ENCODE results near the gene CRABP1.

CRABP1 gene

DNA sequence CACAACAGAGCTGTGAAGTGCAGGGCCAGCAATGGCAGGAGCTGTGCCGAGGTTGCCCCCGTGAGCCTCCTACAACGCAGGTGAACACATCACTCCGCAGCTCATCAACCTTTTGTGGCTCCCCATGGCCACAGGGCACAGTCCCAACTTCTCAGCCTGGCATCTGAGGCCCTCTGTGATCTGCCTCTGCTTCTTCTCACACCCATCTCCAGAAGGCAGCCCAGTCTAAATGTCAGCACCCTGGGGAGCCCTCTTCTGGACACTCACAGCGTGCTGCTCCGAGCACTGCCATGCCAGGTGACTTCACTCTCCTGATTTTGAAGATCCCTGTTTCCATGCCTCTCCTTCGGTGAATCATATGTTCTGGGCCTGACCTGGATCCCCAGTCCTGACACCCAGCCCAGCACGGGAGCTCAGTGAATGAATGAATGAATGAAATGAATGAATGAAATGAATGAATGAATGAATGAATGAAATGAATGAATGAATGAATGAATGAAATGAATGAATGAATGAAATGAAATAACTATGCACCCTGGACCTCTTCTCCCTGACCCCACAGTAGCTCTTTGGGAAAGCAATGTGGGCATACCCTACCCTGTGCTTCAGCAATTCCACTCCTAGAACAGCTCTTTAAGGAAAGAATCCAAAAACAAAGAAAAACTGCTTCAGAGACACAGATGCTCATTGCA, 22.9 kb upstream of the CRABP1 start:
- DNase-seq (ENCODE audit: low spot score) = peak; percentile 26

DNA sequence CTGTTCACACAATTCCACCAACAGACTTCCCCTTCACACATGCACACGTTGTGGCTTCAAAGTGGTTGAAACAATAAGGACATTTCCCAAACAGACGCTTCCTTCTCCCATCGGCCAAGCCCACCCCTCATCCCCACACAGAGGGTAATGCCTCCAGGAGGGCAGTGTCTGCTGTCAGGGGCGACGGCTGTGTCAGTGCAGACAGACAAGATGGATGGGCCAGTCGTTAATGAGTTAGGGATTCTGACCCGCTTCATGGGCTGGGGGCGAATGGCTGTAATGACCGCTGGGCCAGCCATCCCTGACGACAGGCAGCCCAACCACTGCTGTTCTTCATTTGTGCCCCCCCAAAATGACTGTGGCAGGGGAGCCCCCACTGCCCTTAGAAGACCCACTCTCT, 20.6 kb upstream of the CRABP1 start:
- DNase-seq (ENCODE audit: low spot score) = no peak

DNA sequence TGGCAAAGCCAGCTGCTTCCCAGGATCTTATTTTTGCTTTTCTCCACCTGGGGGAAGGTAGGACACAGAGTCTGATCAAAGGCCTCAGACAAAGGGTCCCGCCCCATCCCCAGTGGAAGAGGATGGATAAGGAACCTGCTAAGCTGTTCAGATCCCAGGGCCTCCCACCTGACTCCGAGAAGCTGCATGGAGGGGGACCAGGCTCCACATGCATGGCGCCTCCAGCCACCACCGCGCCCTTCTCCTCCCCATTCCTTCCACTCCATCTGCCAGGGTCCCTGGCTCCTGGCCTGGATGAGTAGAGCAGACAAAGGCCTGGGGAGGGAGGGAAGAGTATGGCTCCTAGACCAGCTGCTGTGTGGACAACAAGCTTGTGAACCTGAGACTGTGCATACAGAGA, 20.0 kb upstream of the CRABP1 start:
- DNase-seq (ENCODE audit: low spot score) = no peak

DNA sequence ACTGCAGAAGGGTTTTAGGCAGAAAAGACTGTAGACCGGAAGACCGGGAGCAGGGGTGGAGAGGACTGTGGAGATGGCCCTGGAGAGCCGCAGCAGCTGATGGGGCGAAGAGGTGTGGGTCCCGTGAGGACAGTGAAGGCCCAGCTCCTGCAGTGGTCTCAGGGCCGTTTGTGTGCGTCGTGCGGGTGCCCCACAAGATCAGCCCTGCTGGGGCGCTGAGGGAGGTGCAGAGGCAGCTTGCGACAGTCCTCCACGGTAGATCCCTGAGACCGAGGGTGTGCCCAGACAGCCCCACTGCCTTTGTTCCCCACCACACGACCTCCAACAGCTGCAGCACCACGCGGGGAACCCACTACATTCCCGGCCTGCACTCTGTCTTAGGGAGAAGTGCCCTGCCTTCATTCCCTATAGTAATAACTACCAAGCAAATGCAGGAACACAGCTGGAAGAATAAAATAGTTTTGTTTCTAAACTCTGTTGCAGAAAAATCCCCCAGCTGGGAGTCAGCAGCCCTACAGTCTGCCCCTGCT, 19.0 kb upstream of the CRABP1 start:
- DNase-seq (ENCODE audit: low spot score) = no peak

DNA sequence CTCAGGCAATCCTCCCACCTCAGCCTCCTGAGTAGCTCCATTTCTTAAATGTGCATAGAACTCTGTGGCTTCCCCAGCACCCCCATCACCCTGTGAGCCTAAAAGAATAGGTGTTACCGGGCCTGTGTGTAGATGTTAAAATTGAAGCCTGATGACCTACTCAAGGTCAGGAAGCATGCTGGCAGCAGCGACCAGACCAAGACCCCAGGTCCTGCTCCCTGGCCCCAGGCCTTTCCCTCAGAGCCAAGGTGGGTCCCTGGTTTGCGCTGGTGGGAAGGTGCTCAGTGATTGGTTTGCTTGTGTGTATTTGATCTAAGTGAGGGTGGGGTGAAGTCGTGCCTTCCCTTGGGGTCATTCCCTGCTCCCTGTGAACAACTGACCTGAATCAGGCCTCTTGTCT, 18.4 kb upstream of the CRABP1 start:
- no peak for DNase-seq (ENCODE audit: low spot score)

DNA sequence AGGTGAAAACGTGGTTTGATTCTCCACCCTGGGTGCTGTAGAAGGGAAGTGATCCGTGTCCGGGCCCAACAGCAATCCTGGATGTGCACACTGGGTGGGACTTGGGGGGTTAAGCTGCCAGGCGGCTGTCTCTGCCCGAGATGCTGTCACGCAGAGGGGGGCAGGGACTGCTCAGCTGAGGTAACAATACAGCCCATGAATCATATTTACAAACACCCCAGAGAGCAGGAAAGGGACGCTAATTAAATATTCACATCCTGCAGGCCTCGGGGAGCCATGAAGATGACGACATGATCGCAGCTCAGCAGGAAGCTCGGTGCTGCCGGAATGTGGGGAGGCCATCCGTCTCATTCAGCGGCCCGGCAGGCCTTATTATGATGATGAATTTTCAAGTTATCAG, 17.9 kb upstream of the CRABP1 start:
- DNase-seq (ENCODE audit: low spot score) = no peak

DNA sequence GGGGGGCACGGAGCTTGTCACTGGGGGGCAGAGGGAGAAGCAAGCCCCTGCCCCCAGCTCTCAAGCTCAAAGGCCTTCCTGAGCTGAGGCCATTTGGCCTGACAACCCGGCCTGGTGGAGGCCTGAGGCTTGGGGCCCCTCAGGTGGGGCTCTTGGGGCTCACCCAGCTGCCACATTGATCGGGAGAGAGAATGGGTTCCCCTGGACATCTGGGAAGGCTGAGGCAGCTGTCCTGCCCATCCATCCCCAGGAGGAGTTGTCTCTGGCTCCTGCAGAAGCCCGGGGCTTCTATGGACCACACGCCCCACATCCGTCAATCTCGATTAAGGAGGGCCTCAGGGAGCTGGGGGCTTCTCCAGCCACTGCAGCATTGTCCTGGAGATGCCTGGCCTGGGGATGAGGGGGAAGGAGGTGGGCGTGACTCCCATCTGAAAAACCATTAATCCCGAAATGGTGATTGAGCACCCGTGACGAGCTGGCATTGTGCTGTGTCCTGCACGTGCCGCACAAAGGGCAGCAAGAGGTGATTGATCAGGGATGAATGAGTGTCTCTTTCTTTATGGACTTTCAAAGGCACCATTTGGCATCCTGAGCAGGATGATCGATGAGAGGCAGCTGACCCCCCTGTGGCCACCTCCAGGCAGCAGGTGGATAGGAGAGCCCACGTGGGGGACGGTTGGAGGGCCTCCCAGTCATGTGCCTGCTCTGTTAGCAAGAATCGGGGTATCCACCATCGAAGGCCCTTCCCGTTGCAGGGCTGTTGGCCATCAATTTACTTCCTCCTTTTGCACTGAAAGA, 17.2 kb upstream of the CRABP1 start:
- no peak for DNase-seq (ENCODE audit: low spot score)

DNA sequence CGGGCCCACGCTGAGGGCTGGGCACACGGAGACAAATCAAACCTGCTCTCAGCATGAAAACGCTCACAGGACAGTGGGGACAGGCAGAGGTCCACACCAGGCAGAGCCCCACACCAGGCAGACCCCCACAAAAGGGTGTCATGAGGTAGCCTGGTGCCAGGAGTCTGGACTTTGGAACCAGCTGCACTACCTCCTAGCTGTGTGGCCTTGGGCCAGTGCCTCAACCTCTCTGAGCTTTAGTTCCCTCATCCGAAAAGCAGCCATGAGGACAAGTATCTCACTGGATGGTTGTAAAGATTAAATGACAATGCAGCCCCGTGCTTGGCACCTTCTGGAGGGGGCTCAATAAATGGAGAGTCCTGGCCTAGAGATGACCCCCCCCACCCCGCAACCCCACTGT, 16.5 kb upstream of the CRABP1 start:
- no peak for DNase-seq (ENCODE audit: low spot score)

DNA sequence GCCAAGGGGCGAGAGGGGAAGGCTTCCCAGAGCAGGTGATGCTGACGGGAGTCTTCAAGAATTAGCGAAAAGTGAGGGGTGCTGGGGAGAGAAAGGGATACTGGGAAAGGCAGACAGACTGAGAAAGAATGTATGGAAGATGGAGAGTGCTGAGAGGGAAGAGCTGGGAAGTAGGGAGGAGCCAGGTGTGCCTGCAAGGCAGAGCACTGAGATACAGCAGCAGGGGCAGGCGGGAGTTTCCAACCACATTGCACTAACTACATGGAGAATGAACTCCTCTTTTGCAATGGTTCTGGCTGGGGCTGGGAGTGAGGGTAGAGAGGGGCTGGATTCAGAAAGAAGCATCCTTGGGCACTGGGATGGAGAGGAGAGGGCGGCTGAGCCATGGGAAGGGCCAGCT, 16.0 kb upstream of the CRABP1 start:
- DNase-seq (ENCODE audit: low spot score) = no peak

DNA sequence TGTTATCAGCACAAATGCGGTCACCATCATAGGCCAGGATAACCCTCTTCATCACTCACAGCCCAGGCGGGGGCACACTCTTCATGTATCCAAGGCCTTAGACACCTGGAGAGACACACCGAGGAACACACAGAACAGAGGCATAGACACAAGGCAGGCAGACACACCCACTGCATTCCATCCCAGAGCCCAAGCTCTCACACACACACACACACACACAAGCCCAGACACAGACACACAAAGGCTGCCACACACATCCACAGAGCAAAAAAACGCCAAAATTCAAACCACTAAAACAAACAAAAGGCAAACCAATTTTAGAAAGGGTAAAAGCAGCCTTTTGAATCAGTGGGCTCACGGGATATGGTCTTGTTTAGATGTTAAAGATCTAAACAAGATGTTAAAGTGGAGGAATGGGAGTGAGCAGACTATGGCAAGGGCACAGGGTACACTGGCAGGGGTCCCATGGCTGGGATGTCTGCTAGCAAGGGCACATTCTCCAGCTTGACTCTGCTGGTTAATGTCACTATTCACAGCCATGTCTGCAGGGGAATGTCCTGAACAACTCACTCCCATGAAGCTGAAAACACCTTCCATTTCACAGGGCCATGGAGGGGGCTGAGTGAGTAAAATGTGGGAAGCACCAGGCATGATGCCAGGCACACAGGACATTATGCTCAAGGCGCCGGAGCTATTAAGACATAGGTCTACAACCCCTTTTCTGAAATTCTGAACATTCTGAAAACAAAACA, 14.9 kb upstream of the CRABP1 start:
- DNase-seq (ENCODE audit: low spot score) = no peak

DNA sequence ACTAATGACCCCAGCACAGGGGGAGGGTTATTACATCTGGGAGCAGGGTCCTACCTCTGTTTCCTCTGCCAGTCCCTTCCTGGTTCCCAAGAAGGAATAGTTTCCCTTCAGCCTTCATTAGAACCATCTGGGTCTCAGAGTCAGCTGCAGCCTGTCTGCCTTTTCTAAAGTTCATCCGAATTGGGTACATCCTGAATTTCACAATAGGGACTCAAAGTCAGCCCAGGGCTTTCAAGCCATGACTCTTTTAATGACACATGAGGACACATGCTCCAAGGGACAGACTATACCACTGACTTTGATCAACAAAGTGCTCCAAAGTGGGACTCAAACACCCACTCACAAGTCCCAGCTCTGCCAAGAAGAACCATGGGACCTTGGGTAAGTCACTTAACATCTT, 12.7 kb upstream of the CRABP1 start:
- DNase-seq (ENCODE audit: low spot score) = no peak

DNA sequence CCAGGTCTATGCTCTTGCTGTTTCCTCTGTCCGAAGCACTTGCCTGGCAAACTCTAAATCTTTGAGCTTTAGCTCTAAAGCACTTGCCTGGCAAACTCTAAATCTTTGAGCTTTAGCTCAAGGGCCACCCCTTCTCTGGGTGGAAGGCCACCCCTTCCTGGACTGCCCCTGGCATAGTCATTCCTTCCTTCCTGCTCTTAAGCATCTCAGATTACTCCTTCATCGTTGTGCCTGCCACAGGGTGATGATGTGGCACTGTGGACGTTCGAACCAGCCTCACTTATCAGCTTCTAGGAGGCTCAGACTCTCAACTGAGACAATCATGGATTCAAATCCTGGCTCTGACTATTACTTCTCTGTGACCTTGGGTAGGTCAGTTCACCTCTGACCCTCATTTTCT, 10.5 kb upstream of the CRABP1 start:
- no peak for DNase-seq (ENCODE audit: low spot score)

DNA sequence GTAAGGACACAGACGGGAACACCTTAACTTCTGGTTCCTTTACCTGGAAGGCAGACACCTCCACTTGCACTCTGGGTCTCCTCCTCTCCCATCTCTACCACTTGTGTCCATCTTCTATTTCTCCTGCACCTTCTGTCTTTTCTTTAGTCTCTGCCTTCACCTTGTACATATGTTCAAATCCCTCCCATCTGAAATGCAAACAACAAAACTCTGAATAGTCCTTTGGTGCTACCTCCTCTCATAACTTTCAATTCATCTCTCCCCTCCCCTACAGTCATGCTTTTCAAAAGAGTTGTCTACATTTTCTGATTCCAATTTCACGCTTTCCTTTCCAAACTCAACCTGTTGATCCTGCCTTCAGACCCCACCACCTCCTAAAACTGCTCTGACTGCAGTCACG, 5.3 kb upstream of the CRABP1 start:
- no peak for DNase-seq (ENCODE audit: low spot score)

DNA sequence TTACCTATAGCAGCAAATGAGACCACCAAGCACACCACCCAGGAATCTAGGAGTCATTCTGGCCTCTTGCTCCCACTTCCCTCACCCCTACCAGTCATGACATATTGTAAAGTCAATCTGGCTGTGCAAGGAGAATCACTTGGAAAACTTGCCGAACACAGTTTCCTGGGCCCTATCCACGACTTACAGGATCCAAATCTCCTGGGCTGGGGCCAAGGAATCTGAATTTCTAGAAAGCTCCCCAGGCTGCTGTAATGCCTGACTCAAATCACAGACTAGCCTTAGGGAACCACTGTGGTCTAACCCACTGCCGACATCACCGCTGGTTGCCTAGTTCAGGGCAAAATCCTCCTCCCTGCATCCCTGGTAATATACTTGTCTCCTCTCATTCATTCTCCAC, 4.2 kb upstream of the CRABP1 start:
- no peak for DNase-seq (ENCODE audit: low spot score)

DNA sequence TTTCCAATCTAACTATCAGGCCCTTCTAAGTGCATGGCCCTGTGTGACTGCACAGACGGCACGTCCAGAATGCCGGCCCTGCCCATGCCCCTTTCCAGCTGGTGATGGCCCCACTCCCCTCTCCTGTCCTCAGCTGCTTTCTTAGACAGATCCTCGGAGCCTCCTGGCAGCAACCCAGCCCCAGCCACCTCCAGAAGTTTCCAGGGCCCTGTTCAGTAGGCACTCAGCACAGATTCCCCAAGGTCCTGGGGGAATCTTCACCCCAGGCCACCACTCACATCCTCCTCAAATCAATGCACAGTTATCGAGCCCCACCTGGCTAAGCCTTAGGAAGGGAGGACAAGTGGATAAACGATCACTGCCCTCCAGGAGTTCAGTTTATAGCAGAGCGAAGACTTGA, 1.4 kb upstream of the CRABP1 start:
- no peak for DNase-seq (ENCODE audit: low spot score)

DNA sequence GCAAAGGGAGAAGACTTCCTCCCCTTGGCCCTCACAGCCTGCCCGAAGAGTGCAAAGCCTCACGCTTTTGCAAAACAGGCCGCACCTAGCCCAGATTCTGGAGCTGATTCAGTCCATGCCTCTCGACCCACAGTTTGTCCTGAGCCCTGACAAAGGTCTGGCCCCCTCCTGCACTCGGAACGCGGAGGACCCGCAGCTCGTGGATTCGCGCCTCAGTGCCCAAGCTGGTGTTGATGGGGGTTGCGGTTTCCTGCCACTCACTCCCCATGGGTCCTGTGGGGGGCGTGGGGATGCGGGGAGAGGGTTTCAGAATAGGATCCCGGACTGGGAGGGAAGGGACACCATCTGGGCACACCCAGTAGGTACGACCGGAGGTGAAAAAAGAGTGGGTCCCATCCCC, 594 bp upstream of the CRABP1 start:
- DNase-seq (ENCODE audit: low spot score) = no peak

DNA sequence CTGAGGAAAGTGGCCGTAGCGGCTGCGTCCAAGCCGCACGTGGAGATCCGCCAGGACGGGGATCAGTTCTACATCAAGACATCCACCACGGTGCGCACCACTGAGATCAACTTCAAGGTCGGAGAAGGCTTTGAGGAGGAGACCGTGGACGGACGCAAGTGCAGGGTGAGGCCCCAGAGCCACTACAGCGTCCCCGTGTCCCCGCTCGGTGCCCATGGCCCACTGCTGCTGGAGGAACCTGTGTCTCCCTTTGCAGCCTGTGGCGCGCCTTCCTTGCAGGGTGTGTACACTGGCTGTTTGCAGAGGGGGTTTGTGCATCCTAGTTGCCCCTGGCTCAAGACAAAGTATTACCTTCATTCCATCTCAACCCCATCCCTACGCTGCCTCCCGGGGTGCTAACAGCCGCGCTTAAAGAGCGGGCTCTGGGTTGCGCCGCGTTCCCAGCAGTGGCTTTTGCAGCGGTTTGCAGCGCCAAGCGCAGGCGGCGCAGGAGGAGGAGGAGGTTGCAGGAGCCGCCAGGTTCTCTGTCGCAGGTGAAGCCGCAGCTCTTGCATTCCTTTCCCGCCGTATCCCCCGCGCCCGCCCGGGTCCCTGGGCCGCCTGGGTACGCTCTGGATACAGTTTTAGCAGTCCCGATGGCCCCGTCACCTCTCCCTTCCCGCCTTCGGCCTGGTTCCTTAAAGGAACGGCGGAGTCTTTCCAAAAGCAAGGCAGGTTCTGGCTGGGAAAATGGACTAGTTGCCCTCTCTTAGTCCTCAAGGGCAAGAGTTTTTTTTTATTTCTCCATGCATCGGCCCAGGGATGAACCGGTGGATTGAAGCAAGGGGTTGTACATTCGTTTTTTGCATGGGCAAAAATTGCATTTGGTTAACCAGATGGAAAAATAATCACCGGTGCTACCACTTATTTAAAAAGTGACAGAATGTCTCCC, 1.2 kb downstream of the CRABP1 start:
- DNase-seq (ENCODE audit: low spot score) = no peak

DNA sequence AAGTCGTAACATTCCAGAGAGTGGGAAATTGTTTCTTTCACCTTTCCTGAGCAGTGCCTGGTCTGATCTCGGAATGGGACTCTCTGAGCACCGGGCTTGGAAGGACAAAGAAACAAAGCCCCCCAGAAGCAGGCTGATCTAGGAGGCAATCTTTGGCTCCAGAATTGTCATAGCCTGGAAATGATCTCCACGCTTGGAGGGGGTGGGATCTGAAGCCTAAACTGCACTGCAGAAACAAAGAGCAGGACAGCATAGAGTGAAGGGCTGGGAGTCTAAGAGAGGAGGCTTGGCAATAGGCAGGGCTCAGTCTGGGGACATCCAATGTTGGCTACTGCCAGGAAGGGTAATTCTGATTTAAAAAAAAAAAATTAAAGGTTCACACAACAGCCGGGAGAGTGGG, 1.9 kb downstream of the CRABP1 start:
- DNase-seq (ENCODE audit: low spot score) = no peak

DNA sequence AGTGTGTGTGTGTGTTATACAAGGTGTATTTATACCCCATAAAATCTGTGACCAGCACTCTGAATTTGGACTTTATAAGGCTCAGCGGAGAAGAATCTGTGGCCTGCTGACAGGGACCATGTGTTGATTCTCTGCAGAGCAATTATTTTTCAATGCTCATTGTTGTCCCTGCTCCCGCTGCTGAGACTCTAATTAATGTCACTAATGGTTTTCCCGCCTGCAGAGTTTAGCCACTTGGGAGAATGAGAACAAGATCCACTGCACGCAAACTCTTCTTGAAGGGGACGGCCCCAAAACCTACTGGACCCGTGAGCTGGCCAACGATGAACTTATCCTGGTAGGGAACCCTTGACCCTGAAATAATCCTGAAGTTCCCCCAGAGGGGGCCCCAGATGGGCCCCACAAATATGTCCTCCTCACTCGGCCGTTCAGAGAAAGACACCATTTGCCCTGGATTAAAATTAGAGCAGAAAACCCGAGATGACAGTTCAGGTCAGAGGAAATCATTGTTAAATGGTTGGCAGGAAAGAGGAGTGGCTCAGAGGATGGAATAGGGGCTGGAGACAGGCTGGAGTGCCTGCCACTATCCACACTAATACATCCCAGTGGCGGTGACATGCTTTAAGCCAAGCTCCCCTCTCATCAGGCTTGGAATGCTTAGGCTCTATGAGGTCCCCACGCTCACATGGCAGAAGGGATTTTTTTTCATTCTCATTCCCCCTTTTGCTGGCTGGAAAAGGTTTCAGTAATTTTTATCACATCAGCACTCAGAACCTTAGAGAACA, 3.3 kb downstream of the CRABP1 start:
- DNase-seq (ENCODE audit: low spot score) = no peak

DNA sequence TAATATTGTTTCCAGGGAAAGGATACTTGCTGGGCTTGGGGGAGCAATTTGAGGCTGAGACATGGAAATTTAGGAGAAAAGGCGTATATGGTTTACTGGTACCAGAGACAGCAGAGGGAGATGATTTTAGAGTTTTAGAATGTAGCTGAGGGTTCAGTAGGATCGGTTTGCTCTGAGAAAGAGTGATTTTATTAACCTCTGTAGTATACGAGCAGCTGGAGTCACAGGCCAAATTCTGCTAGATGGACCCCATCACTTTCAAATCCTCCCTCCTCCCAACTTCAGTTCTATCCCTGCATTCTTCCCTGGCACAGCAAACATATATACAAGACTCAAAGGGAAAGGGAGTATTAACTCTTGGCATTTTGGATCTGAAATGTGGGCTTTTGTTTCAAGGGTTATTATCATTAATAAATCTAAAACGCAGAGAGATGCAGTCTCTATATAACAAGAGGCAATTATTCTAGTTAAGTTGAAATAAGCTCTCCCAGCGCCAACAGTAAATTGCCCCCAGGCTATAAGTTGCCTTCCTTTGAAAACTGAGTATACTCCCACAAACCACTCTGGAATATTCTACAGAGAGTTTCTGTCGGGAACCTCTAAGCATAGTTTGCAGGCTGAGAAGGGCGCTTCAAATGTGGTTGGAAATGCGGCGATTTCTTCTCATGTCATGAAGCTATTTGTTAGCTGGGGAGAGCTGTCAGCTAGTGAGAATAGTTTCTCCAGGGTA, 5.4 kb downstream of the CRABP1 start:
- no peak for DNase-seq (ENCODE audit: low spot score)
